HL-60 (cell line): ENCODE data around the gene ETV7.
"Not testable (repeated sequence)": the region's sequence is repeated elsewhere in the genome, so short reads cannot be mapped to it uniquely, and the experiment has no call there.

Source experiments
- DNase-seq, 2 experiments: peaks; one replicate each; pipeline ENCODE4 v3.0.0-alpha.2; 2010 to 2020; ENCODE audit warnings: low read depth in 1 of 2, low spot score in 1 of 2
- H3K27ac ChIP-seq: fragments of 250-450 bp; sonication (Bioruptor Pico); replicated peaks from 2 replicates; pipeline ENCODE4 v1.5.1; 2020; ENCODE audit warnings: mild to moderate bottlenecking, moderate library complexity
- H3K27me3 ChIP-seq: fragments of 250-450 bp; sonication (Bioruptor Pico); 2 replicates; pipeline ENCODE4 v1.5.1; 2021; ENCODE audit warnings: mild to moderate bottlenecking, moderate library complexity; ENCODE audit not compliant: insufficient read depth, poor library complexity, severe bottlenecking
- H3K4me3 ChIP-seq: replicated peaks from 2 replicates; pipeline ENCODE4 v1.5.1; 2011; ENCODE audit warnings: mild to moderate bottlenecking, control low read depth, low read length; ENCODE audit not compliant: insufficient read depth
- GABPA ChIP-seq: IDR thresholded peaks from 2 replicates; pipeline ENCODE4 v1.6.1; 2012; ENCODE audit warnings: low read depth
- POLR2AphosphoS5 ChIP-seq: IDR thresholded peaks from 2 replicates; pipeline ENCODE4 v1.6.1; 2012; ENCODE audit warnings: low read depth
- SPI1 ChIP-seq: IDR thresholded peaks from 2 replicates; pipeline ENCODE4 v1.6.1; 2012; ENCODE audit warnings: low read depth, mild to moderate bottlenecking, borderline replicate concordance
- TF ChIP-seq, protein P1 (sequence below): IDR thresholded peaks from one replicate; pipeline ENCODE4 v1.5.1; 2011; ENCODE audit warnings: low read length, control low read depth, inconsistent platforms; ENCODE audit not compliant: insufficient read depth
- TF ChIP-seq, protein P2 (sequence below): IDR thresholded peaks from 2 replicates; pipeline ENCODE4 v1.6.1; 2012; ENCODE audit warnings: low read depth; ENCODE audit not compliant: insufficient replicate concordance

ETV7 gene

DNA sequence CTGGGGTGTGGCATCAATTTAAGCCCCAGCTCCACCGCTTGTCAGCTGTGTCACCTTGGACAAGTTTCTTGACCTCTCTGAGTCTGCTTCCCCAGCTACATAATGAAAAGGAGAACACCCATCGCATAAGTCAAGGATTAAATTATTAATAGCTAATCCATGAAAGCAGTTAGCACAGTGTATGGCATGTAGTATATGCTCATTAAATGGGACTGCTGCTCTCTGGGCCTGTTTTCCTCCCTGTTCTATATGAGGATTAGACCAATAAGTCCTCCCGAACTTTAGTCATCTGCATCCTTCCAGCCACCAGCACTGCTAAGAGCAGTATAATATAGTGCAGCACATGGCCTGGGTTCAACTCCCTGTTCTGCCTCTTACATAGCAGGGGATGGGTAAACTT lies 19.7 kb downstream of the ETV7 start:
- no peak for DNase-seq
- H3K4me3 ChIP-seq, result no peak overlapping the region
- no peak for TF ChIP-seq SPI1
- TF ChIP-seq, protein P1, sequence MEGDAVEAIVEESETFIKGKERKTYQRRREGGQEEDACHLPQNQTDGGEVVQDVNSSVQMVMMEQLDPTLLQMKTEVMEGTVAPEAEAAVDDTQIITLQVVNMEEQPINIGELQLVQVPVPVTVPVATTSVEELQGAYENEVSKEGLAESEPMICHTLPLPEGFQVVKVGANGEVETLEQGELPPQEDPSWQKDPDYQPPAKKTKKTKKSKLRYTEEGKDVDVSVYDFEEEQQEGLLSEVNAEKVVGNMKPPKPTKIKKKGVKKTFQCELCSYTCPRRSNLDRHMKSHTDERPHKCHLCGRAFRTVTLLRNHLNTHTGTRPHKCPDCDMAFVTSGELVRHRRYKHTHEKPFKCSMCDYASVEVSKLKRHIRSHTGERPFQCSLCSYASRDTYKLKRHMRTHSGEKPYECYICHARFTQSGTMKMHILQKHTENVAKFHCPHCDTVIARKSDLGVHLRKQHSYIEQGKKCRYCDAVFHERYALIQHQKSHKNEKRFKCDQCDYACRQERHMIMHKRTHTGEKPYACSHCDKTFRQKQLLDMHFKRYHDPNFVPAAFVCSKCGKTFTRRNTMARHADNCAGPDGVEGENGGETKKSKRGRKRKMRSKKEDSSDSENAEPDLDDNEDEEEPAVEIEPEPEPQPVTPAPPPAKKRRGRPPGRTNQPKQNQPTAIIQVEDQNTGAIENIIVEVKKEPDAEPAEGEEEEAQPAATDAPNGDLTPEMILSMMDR, result no peak
- TF ChIP-seq POLR2AphosphoS5, result no peak

DNA sequence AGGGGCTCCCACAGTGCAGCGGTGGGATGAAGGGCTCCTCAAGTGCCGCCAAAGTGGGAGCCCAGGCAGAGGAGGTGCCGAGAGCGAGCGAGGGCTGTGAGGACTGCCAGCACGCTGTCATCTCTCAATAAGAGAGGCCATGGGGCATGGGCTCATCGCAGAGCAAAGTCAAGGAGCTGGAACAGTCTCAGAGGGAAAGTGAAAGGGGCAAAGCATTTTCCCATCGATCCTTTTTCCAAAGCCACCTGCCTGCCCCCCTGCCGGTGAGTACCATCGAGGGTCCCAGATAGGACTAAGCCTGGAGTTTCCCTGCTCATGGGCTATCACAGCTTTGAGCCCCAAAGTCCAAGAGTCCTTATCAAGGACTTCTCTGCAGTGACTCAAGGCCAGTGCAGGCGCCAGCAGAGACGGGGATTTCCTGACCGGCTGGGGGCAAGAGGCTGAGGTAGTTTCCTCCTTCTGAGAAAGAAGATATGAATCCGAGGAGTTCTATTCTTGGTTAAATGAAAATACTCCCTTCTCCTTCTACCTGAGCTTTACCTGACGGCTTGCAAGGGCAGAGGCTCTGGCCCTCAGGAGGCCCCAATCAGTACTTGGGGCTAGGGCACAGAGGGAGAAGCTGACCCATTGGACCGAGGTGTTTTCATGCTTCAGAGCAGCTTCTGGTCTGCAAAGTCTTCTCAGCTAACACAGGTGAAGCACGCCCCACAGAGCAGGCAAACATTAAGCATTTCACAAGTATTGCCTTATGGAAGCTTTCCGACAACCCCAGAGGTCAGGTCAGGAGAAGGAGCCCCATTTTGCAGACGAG lies 22.6 kb downstream of the ETV7 start:
- TF ChIP-seq SPI1 (no peak), GABPA (no peak), POLR2AphosphoS5 (no peak)
- TF ChIP-seq, protein P1, result no peak
- TF ChIP-seq, protein P2, sequence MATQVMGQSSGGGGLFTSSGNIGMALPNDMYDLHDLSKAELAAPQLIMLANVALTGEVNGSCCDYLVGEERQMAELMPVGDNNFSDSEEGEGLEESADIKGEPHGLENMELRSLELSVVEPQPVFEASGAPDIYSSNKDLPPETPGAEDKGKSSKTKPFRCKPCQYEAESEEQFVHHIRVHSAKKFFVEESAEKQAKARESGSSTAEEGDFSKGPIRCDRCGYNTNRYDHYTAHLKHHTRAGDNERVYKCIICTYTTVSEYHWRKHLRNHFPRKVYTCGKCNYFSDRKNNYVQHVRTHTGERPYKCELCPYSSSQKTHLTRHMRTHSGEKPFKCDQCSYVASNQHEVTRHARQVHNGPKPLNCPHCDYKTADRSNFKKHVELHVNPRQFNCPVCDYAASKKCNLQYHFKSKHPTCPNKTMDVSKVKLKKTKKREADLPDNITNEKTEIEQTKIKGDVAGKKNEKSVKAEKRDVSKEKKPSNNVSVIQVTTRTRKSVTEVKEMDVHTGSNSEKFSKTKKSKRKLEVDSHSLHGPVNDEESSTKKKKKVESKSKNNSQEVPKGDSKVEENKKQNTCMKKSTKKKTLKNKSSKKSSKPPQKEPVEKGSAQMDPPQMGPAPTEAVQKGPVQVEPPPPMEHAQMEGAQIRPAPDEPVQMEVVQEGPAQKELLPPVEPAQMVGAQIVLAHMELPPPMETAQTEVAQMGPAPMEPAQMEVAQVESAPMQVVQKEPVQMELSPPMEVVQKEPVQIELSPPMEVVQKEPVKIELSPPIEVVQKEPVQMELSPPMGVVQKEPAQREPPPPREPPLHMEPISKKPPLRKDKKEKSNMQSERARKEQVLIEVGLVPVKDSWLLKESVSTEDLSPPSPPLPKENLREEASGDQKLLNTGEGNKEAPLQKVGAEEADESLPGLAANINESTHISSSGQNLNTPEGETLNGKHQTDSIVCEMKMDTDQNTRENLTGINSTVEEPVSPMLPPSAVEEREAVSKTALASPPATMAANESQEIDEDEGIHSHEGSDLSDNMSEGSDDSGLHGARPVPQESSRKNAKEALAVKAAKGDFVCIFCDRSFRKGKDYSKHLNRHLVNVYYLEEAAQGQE, result no peak
- DNase-seq, result no peak
- H3K4me3 ChIP-seq, result no peak overlapping the region
- no peak overlapping the region for H3K27ac ChIP-seq
- no peaks in the 10 kb centered on the region for H3K27me3 ChIP-seq

More for the DNA sequence above, 19.7 kb downstream of the ETV7 start:
- Histone ChIP-seq H3K27ac (no peak overlapping the region; the same call in 1 of the 2 replicates), H3K27me3 (no peaks in the 10 kb centered on the region)

DNA sequence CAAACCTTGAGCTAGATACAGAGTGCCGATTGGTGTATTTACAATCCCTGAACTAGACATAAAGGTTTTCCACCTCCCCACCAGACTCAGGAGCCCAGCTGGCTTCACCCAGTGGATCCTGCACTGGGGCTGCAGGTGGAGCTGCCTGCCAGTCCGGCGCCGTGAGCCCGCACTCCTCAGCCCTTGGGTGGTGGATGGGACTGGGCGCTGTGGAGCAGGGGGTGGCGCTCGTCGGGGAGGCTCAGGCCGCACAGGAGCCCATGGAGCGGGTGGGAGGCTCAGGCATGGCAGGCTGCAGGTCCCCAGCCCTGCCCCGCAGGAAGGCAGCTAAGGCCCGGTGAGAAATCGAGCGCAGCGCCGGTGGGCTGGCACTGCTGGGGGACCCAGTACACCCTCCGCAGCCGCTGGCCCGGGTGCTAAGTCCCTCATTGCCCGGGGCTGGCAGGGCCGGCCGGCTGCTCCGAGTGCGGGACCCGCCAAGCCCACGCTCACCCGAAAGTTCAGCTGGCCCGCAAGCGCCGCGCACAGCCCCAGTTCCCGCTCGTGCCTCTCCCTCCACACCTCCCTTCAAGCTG lies 23.3 kb downstream of the ETV7 start:
- not testable (repeated sequence) for H3K27ac ChIP-seq, DNase-seq, H3K27me3 ChIP-seq, H3K4me3 ChIP-seq

DNA sequence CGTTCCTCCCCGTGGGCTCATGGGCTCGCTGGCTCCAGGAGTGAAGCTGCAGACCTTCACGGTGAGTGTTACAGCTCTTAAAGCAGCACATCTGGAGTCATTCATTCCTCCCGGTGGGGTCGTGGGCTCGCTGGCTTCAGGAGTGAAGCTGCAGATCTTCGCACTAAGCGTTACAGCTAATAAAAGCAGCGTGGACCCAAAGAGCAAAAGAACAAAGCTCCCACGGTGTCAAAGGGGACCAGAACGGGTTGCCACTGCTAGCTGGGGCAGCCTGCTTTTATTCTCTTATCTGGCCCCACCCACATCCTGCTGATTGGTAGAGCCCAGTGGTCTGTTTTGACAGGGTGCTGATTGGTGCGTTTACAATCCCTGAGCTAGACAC lies 24.1 kb downstream of the ETV7 start:
- not testable (repeated sequence) for DNase-seq, H3K27ac ChIP-seq

DNA sequence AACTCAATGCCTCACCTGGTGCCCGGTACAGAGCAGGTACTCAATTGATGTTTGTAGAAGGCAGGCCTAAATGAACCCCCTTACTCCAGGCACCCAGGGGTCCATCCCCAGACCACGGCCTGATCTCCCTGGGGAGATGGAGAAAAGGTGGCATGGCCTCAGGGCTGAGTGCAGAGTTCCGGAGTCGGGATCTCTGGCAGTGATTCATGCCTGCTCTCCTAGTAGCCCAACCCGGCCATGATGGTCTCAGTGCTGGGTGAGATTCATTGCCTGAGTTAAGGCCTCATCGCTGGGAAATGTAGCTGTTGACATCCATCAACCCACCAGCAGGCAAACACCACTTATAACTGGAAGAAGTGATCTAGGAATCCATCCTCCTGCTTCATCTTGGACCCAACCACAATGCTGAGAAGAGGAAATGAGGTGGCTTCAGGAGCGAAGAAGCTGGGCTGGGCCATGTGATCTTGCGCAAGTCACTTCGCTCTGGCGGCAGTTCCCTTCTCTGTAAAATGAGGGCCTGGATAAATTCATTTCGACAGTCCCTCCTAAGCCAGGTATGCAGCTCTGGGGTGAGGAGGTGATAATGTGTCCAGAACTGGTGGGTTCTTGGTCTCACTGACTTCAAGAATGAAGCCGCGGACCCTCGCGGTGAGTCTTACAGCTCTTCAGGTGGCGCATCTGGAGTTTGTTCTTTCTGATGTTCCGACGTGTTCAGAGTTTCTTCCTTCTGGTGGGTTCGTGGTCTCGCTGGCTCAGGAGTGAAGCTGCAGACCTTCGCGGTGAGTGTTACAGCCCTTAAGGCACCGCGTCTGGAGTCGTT lies 24.7 kb downstream of the ETV7 start:
- DNase-seq, result peak; percentile 75 to 82
- Histone ChIP-seq H3K27ac (no peak overlapping the region), H3K27me3 (no peaks in the 10 kb centered on the region), H3K4me3 (no peak overlapping the region)
- peak; percentile 87 for TF ChIP-seq SPI1
- TF ChIP-seq, protein P2, result no peak

More for the DNA sequence above, 24.1 kb downstream of the ETV7 start:
- H3K27me3 ChIP-seq, H3K4me3 ChIP-seq: not testable (repeated sequence)
